H9 (cell line): Measurements from ENCODE around the gene SLC2A2. TPM values are rescaled to one million over a fixed set of nuclear protein-coding genes. Genes with fewer than 3 reads are reported as not detected.

Source experiments
- DNase-seq: peaks from one replicate; pipeline ENCODE4 v3.0.0-alpha.2; 2017
- H2AFZ ChIP-seq: one replicate; pipeline ENCODE4 v1.6.1; 2013; ENCODE audit warnings: mild to moderate bottlenecking, low read length, control low read depth, moderate library complexity
- H2AK5ac ChIP-seq: 2 replicates; pipeline ENCODE4 v1.6.1; 2013; ENCODE audit warnings: low read length, control low read depth, mixed read lengths; ENCODE audit not compliant: insufficient read length
- H2BK120ac ChIP-seq: one replicate; pipeline ENCODE4 v1.6.1; 2013; ENCODE audit warnings: low read depth, mild to moderate bottlenecking, low read length, control low read depth, inconsistent platforms; ENCODE audit not compliant: poor library complexity, severe bottlenecking
- H2BK12ac ChIP-seq: 2 replicates; pipeline ENCODE4 v1.6.1; 2013; ENCODE audit warnings: low read length, control low read depth, mixed read lengths, low read depth; ENCODE audit not compliant: insufficient read length
- H2BK15ac ChIP-seq: 2 replicates; pipeline ENCODE4 v1.6.1; 2013; ENCODE audit warnings: low read depth, low read length, control low read depth
- H2BK20ac ChIP-seq: one replicate; pipeline ENCODE4 v1.6.1; 2013; ENCODE audit warnings: low read depth, mild to moderate bottlenecking, low read length, control low read depth, inconsistent platforms; ENCODE audit not compliant: poor library complexity, severe bottlenecking
- H2BK5ac ChIP-seq: 2 replicates; pipeline ENCODE4 v1.6.1; 2013; ENCODE audit warnings: low read length, control low read depth, mixed read lengths; ENCODE audit not compliant: insufficient read length
- H3K14ac ChIP-seq: 2 replicates; pipeline ENCODE4 v1.6.1; 2013; ENCODE audit warnings: low read length, control low read depth; ENCODE audit not compliant: insufficient read depth
- H3K18ac ChIP-seq: 2 replicates; pipeline ENCODE4 v1.6.1; 2013; ENCODE audit warnings: low read depth, mild to moderate bottlenecking, mixed read lengths, low read length, control low read depth; ENCODE audit not compliant: insufficient read length
- H3K23ac ChIP-seq: 2 replicates; pipeline ENCODE4 v1.6.1; 2013; ENCODE audit warnings: low read length, control low read depth, mixed read lengths, low read depth; ENCODE audit not compliant: insufficient read length
- H3K23me2 ChIP-seq: 2 replicates; pipeline ENCODE4 v1.6.1; 2013; ENCODE audit warnings: low read depth, mild to moderate bottlenecking, mixed read lengths, low read length, control low read depth; ENCODE audit not compliant: insufficient read length, poor library complexity, severe bottlenecking
- H3K27ac ChIP-seq: 2 replicates; pipeline ENCODE4 v1.5.1; 2013; ENCODE audit warnings: low read length, control low read depth, mixed read lengths, low read depth; ENCODE audit not compliant: insufficient read length
- H3K27me3 ChIP-seq: 2 replicates; pipeline ENCODE4 v1.6.1; 2013; ENCODE audit warnings: low read length, control low read depth, inconsistent platforms; ENCODE audit not compliant: insufficient read depth
- H3K4ac ChIP-seq: 2 replicates; pipeline ENCODE4 v1.6.1; 2013; ENCODE audit warnings: low read depth, mild to moderate bottlenecking, control low read depth, inconsistent platforms, low read length, moderate library complexity
- H3K4me1 ChIP-seq: 2 replicates; pipeline ENCODE4 v1.6.1; 2013; ENCODE audit warnings: low read length, control low read depth, inconsistent platforms; ENCODE audit not compliant: insufficient read depth
- H3K4me2 ChIP-seq: 2 replicates; pipeline ENCODE4 v1.6.1; 2013; ENCODE audit warnings: low read length, control low read depth, mixed read lengths; ENCODE audit not compliant: insufficient read length, insufficient read depth
- H3K56ac ChIP-seq: 2 replicates; pipeline ENCODE4 v1.6.1; 2013; ENCODE audit warnings: low read depth, mild to moderate bottlenecking, mixed read lengths, low read length, control low read depth; ENCODE audit not compliant: insufficient read length
- H3K79me1 ChIP-seq: 2 replicates; pipeline ENCODE4 v1.6.1; 2013; ENCODE audit warnings: low read depth, mild to moderate bottlenecking, moderate library complexity, low read length, control low read depth, inconsistent platforms; ENCODE audit not compliant: insufficient read depth, poor library complexity, severe bottlenecking
- H3K79me2 ChIP-seq: 2 replicates; pipeline ENCODE4 v1.6.1; 2013; ENCODE audit warnings: low read length, control low read depth, inconsistent platforms; ENCODE audit not compliant: insufficient read depth
- H3K9ac ChIP-seq: 2 replicates; pipeline ENCODE4 v1.6.1; 2013; ENCODE audit warnings: low read length, control low read depth, mixed read lengths; ENCODE audit not compliant: insufficient read length; ENCODE audit errors: extremely low read depth
- H3K9me3 ChIP-seq: one replicate; pipeline ENCODE4 v1.6.1; 2013; ENCODE audit warnings: low read depth, low read length, inconsistent platforms; ENCODE audit not compliant: control insufficient read depth
- H3T11ph ChIP-seq: one replicate; pipeline ENCODE4 v1.6.1; 2013; ENCODE audit warnings: mild to moderate bottlenecking, low read length, control low read depth, inconsistent platforms
- H4K20me1 ChIP-seq: one replicate; pipeline ENCODE4 v1.6.1; 2013; ENCODE audit not compliant: control insufficient read depth, insufficient read length, insufficient read depth
- H4K5ac ChIP-seq: 2 replicates; pipeline ENCODE4 v1.6.1; 2013; ENCODE audit warnings: low read depth, mild to moderate bottlenecking, mixed read lengths, low read length, control low read depth; ENCODE audit not compliant: insufficient read length
- H4K8ac ChIP-seq: replicated peaks from 2 replicates; pipeline ENCODE4 v1.6.1; 2013; ENCODE audit warnings: low read length, control low read depth, mixed read lengths, low read depth; ENCODE audit not compliant: insufficient read length
- H4K91ac ChIP-seq: 2 replicates; pipeline ENCODE4 v1.6.1; 2013; ENCODE audit warnings: low read depth, mild to moderate bottlenecking, moderate library complexity, mixed read lengths, low read length, control low read depth; ENCODE audit not compliant: insufficient read length
- H3K27ac Mint-ChIP-seq, 3 experiments: 2 replicates in 2 of 3; 3 replicates in 1 of 3; pipeline ENCODE4 v1.8.0; 2020 to 2021; ENCODE audit warnings: mixed read lengths in 3 of 3, mild to moderate bottlenecking in 1 of 3, moderate library complexity in 1 of 3
- H3K27me3 Mint-ChIP-seq: 2 replicates; pipeline ENCODE4 v1.8.0; 2021; ENCODE audit warnings: low read depth, mild to moderate bottlenecking, moderate library complexity, mixed read lengths
- H3K36me3 Mint-ChIP-seq, 3 experiments: 2 replicates in 2 of 3; 3 replicates in 1 of 3; pipeline ENCODE4 v1.8.0; 2020 to 2021; ENCODE audit warnings: low read depth in 3 of 3, mixed read lengths in 3 of 3; ENCODE audit not compliant: insufficient read depth in 1 of 3
- H3K4me1 Mint-ChIP-seq, 2 experiments: 2 replicates each; pipeline ENCODE4 v1.8.0; 2020; ENCODE audit warnings: mixed read lengths in 2 of 2
- H3K4me3 Mint-ChIP-seq, 2 experiments: 2 replicates in 1 of 2; 3 replicates in 1 of 2; pipeline ENCODE4 v1.8.0; 2020 to 2021; ENCODE audit warnings: mild to moderate bottlenecking in 2 of 2, mixed read lengths in 2 of 2, moderate library complexity in 1 of 2
- H3K9me3 Mint-ChIP-seq, 2 experiments: 2 replicates in 1 of 2; 3 replicates in 1 of 2; pipeline ENCODE4 v1.8.0; 2020; ENCODE audit warnings: mild to moderate bottlenecking in 2 of 2, mixed read lengths in 2 of 2, moderate library complexity in 1 of 2
- CTCF ChIP-seq: fragments of 200-600 bp; sonication (generic); conservative IDR thresholded peaks from 3 replicates; pipeline ENCODE4 v1.8.0; 2021; ENCODE audit warnings: antibody characterized with exemption, mild to moderate bottlenecking
- total RNA-seq: library from RNA; stranded (reverse); gene quantifications from 2 replicates; pipeline ENCODE4 v1.2.1, GENCODE V29; 2021

The SLC2A2 gene
- total RNA-seq, 1 experiment from 2014 or later: not detected

DNA sequence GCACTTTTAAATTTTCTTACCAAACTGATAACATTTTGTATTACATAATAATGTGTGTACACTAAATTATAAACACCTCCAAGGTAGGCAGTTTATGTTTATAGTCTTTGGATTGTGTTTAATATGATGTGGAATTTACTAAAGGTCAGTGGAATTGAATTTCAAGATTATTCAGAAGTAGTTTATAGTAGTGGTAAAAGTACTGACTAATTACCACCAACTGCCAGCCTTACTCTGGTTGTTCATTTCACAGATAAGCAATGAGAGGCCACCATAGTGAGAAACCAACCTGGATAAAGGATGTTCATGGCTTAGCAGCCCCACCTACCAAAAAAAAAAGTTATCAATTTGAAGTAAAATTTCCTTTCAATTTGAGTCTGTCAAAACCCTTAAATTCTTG lies 64.1 kb downstream of the SLC2A2 start:
- Mint-ChIP-seq H3K9me3 (no peaks in the 10 kb centered on the region), H3K36me3 (no peaks in the 10 kb centered on the region), H3K4me3 (no peak overlapping the region), H3K4me1 (peaks cover 0 to 2% of the 10 kb centered on the region in 2 experiments; a peak in 3 of 4 replicates), H3K27ac (no peak overlapping the region), H3K27me3 (no peaks in the 10 kb centered on the region)
- H2AK5ac ChIP-seq: no peak overlapping the region
- no peaks in the 10 kb centered on the region for H3K79me1 ChIP-seq
- TF ChIP-seq CTCF: no peak
- no peak overlapping the region for H2BK5ac ChIP-seq
- H3K56ac ChIP-seq: no peak overlapping the region
- no peak overlapping the region for H2BK12ac ChIP-seq
- H3T11ph ChIP-seq: no peak overlapping the region
- H2BK15ac ChIP-seq: no peak overlapping the region
- H2BK20ac ChIP-seq: no peak overlapping the region
- no peak overlapping the region for H3K4ac ChIP-seq
- H3K18ac ChIP-seq: no peak overlapping the region
- no peak overlapping the region for H2BK120ac ChIP-seq
- H3K27me3 ChIP-seq: no peaks in the 10 kb centered on the region
- H2AFZ ChIP-seq: no peak overlapping the region
- no peak overlapping the region for H3K23ac ChIP-seq
- H4K20me1 ChIP-seq: no peaks in the 10 kb centered on the region
- H4K5ac ChIP-seq: no peak overlapping the region
- H4K8ac ChIP-seq: no peak overlapping the region
- H3K14ac ChIP-seq: no peak overlapping the region
- H3K27ac ChIP-seq: no peak overlapping the region
- DNase-seq: no peak
- H3K79me2 ChIP-seq: no peaks in the 10 kb centered on the region
- H4K91ac ChIP-seq: no peak overlapping the region
- no peaks in the 10 kb centered on the region for H3K23me2 ChIP-seq
- H3K9me3 ChIP-seq: no peaks in the 10 kb centered on the region
- H3K9ac ChIP-seq: no peak overlapping the region
- H3K4me1 ChIP-seq: no peaks in the 10 kb centered on the region
- H3K4me2 ChIP-seq: no peak overlapping the region
